ENCODE measurements around the gene GREB1. TPM values are rescaled to one million over a fixed set of nuclear protein-coding genes. Genes with fewer than 3 reads are reported as not detected.

Gene GREB1, protein sequence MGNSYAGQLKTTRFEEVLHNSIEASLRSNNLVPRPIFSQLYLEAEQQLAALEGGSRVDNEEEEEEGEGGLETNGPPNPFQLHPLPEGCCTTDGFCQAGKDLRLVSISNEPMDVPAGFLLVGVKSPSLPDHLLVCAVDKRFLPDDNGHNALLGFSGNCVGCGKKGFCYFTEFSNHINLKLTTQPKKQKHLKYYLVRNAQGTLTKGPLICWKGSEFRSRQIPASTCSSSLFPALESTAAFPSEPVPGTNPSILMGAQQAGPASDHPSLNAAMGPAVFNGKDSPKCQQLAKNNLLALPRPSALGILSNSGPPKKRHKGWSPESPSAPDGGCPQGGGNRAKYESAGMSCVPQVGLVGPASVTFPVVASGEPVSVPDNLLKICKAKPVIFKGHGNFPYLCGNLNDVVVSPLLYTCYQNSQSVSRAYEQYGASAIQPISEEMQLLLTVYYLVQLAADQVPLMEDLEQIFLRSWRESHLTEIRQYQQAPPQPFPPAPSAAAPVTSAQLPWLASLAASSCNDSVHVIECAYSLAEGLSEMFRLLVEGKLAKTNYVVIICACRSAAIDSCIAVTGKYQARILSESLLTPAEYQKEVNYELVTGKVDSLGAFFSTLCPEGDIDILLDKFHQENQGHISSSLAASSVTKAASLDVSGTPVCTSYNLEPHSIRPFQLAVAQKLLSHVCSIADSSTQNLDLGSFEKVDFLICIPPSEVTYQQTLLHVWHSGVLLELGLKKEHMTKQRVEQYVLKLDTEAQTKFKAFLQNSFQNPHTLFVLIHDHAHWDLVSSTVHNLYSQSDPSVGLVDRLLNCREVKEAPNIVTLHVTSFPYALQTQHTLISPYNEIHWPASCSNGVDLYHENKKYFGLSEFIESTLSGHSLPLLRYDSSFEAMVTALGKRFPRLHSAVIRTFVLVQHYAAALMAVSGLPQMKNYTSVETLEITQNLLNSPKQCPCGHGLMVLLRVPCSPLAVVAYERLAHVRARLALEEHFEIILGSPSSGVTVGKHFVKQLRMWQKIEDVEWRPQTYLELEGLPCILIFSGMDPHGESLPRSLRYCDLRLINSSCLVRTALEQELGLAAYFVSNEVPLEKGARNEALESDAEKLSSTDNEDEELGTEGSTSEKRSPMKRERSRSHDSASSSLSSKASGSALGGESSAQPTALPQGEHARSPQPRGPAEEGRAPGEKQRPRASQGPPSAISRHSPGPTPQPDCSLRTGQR (N-terminal part only)
- total RNA-seq, result 0.28 and 0.34 TPM in 2 replicates

GRCh38 chr2:11533278-11534070 lies at the start of gene GREB1:
GREB1 (plus strand) TSS chr2:11534045; CDS start chr2:11556615, 22,570 bp downstream.

GRCh38 chr2:11669454-11670291 lies 135.8 kb downstream of the GREB1 start, which contains the start of gene NTSR2:
NTSR2 (minus strand) TSS chr2:11670195; CDS start chr2:11670129, 66 bp downstream.

Other genes starting within 250 kb of the GREB1 start
- 26.7 and 33.0 TPM in 2 replicates for gene ROCK2, start 189.4 kb upstream of the GREB1 start, total RNA-seq
- gene E2F6, start 67.9 kb upstream of the GREB1 start, total RNA-seq, result 13.7 and 16.6 TPM in 2 replicates
- not detected in 2 replicates for gene NTSR2, start 136.2 kb downstream of the GREB1 start, total RNA-seq
- gene LPIN1, start 212.6 kb downstream of the GREB1 start, total RNA-seq, result 15.7 and 16.1 TPM in 2 replicates

Measured in nasal cavity respiratory epithelium epithelial cell of viscerocranial mucosa (primary cell).